Stimulated activated CD8-positive, alpha-beta memory T cell treated with anti-CD3 and anti-CD28 coated beads, Interleukin-2, amount 100 ng/mL, for 48 hours (primary cell): ENCODE data around the gene FCRL6.
A peak's percentile ranks its signal among the peaks of the same experiment; 100 is the strongest.

ENCODE experiments used
- DNase-seq, 2 donors: peaks; one replicate each; pipeline ENCODE4 v3.0.0-alpha.2; 2020; ENCODE audit warnings: low read depth in 2 of 2

FCRL6 gene

GRCh38 chr1:159799446-159799985 is 2.6 kb upstream of the FCRL6 start:
- DNase-seq: no peak

GRCh38 chr1:159800177-159800930 is 1.8 kb upstream of the FCRL6 start:
- DNase-seq: peak in 1 of 2 donors; percentile 4

DNA sequence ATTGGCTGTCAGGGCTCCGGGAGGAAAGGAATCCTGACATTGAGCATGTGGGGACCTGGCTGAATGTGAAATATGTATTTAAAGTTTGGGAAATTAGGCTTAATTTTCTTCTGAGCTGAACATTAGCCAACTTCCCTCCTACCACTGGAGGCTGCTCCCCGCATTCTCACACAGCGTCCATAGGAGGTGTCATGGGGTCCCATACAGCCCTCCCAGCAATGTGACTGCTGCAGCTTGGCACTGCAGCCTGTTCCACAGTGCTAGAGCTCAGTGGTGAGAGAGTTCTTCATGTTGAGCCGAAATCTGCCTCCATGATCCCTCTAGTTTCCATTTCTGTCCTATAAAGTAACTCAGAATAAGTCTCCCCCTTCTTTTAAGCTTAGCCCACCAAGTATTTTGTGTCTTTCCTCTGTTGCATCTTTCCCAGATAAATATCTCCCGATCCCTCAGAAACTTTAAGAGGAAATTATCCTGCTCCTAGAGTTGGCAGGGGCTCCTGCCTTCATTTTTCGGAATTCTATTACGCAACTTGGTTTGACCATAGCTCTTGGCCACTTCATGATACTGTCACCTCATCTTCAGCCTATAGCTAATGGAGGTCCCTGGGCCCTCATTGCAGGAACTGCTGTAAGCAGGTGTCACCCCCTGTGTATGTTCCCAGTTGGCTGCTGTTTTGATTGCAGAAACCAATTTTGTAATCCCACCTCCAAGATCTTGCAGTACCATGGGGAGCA is 2.0 kb downstream of the FCRL6 start:
- no peak for DNase-seq

DNA sequence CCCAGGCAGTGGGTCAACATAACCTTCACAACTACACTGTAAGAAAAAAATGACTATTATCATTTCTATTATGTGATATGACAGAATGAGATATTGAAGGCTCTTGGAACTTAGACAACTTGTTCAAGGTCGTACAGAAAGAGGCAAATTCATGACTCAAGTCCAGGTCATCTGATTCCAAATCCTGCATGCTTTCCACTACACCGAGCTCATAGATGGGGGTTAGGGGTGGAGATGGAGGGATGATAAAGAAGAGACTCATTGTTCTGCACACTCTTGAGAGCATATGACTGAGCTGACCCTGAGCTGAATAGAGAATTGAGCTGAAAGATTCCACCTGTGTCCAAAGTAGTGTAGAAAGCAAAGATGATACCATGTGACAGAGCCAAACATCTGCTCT is 2.8 kb downstream of the FCRL6 start:
- no peak for DNase-seq

GRCh38 chr1:159815926-159816325 is 13.8 kb downstream of the FCRL6 start:
- no peak for DNase-seq

DNA sequence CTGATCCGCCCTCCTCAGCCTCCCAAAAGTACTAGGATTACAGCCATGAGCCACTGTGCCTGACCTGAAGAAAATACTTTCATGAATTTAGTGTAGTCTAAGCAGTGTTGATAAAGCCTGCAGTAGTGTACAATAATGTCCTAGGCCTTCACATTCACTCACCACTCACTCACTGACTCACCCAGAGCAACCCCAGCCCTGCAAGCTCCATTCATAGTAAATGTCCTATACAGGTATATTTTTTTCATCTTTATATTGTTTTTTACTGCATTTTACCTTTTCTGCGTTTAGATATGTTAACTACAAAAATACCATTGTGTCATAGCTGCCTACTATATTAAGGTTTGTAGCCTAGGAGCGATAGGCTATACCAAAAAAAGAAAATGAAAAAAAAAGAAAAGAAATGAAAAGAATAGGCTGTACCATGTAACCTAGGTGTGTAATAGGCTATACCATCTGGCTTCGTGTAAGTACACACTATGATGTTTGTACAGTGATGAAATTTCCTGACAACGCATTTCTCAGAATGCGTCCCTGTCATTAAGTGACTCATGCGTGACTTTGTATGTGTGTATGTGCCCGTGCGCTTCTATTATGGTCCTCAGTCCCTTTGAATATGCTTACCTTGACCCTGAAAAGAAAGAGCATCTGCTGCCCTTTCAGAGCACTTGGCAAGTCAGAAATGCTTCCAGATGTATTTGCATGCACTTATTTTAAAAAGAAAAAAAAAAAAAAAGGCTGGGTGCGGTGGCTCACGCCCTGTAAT is 15.3 kb downstream of the FCRL6 start:
- DNase-seq: no peak

DNA sequence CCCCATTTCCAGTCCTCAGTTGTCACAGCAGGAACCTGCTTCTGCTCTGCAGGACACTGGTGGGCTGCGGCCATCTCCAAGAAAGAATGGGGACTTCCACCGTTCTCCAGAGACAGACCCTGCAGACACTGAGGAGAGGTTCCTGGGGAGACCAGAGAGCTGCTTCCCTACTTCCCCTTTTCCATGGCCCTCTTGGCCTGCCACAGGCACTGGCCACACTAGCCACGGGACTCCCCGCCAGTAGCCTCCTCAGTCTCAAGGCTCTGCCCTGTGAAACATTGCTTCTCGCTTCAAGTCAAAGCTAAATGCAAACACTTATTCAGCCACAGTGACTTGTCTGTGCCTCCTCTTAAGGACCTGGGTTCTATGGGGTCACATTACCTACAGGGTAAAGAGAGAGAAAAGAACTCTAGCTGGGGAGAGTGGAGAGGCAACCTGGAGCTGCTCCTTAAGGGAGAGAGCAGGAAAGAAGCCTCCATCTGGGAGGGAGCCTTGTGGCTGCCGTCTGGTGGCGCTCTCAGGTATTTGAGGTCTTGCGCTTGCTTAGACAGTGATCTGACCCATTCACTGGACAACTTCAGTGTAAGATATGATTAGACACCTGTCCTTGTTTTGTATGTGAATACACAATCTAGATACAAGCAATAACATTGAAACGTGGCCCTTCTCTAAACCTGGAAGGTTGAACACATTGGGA is 19.2 kb downstream of the FCRL6 start:
- DNase-seq: no peak

DNA sequence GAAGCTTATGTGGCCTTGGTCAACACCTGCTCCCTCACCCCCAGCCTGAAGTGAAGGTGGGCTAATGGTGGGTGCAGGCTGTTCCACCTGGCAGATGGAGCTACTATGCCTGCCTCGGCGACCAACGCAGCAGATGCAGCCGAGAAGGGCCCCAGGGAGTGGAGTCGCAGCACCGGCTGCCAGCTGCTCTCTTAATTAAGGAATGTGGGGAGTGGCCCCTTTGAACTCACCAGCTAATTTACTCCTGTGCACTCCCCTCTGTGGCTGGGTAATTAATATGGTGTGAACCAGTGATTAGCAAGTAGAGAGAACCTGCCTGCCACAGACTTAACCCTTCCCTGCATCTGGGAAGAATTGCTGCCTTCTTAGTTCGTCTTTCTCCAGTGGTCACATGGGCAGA is 21.2 kb downstream of the FCRL6 start:
- no peak for DNase-seq

DNA sequence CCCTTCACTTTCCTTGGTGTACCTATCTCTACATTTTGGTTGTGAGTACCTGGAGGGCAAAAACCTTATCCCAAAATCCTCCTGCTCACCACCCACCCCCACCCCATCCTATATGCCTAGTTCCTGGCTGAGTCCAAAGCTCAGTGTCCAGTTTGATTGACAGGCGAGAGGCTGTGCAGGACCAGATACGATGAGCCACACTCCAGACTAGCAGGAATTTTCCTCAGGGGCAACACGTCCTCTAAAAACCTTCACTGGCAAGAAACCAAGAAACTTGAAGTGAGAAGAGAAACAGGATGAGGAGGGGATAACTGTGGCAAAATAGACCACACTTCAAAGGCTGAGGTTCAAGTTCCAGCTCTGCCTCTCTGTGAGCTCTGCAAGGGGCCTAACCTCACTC is 23.4 kb downstream of the FCRL6 start:
- no peak for DNase-seq

- DNase-seq: peak; percentile 35 to 47
Observed at GRCh38 chr1:159826441-159827101, 24.4 kb downstream of the FCRL6 start, which contains the start of gene SLAMF8. Gene SLAMF8 (plus strand): TSS chr1:159826873. CDS start chr1:159826899, 26 bp downstream.

- DNase-seq: no peak
Observed at GRCh38 chr1:159827102-159827490, 24.9 kb downstream of the FCRL6 start.

GRCh38 chr1:159827549-159827948 is 25.4 kb downstream of the FCRL6 start:
- DNase-seq: no peak

DNA sequence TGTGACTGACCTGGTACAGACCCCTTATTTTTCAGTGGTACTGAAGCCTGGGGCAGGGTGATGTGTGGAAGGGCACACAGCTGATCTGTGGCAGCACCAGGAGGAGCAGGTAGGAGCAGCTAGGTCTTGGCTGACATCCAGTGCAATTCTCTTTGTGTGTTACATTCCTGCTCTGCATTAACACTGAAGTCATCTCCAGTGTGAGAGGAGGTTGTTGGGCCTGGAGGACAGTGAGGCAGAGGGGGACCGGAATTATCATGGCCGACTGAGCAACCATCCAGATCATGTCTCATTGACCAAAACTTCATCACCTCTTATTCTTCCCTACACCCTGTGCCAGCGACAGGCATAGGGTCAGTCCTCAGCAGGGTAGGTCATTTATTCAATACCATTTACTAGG is 26.0 kb downstream of the FCRL6 start:
- DNase-seq: no peak

- no peak for DNase-seq
Observed at GRCh38 chr1:159828581-159829272, 26.6 kb downstream of the FCRL6 start.

DNA sequence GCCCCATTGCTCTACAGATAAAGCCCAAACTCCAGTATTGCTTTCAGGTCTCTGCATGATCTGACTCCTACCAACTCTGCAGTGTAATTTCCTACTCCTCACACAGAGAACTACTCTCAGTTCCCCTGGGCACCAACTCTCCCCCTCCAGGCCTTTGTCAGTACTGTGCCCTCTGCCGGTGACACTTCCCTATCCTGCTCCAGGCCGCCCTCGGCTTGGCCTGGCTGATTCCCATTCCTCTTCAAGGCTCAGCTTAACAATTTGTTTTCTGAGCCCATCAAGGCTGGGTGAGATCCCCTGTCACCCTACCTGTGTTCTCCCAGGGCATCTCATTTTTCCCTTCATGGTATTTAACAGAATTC is 27.1 kb downstream of the FCRL6 start:
- DNase-seq: no peak

GRCh38 chr1:159829822-159830465 is 27.8 kb downstream of the FCRL6 start:
- DNase-seq: no peak

DNA sequence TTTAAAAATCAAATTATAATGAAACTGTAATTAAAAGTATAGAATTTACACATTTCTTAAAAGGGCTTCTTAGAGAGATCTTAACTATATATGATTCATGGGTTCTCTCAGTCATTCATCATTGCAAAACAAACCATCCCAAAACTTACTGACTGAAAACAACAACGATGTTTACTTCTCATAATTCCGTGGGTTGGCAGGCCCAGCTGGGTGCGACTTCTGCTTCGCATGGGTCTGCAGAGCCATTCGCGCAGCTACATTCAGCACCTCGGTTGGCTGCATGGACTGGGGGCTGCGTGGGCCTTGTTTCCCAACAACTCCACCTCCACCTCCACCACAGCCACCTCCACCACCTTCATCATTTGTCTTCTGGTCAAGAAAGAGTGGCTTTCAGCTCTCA is 28.6 kb downstream of the FCRL6 start:
- DNase-seq: no peak

DNA sequence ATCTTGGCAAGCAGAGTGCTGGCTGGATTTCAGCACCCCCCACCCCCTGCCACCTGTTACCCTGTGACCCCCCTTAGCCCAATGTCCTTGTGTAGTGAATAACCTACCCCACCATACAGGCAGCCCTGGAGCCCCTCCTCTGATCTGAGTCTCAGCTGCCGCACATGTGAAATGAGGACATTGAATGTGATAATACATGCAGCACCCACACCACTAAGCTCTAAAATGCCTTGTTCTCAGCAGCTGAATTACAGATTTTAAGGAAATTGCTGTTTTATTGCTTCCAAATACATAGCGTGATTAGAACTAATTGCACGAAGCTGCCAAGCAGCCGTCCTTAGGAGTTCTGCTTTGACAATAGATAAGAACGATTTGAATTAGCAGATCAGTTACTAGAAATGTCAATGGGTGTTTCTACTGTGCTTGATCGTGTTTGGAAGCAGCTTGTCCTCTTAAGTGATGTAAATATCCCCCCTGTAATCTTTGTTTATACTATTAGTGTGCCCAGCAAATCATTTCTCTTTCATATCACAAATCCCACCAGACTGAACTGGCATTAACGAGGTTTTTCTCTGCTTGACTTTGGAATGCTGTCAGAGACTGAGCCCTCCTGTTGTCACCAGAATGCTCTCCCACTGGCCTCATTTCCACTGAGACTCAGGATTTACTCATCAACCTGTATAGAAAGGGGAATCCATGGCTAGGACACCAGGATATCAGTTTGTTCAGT is 29.4 kb downstream of the FCRL6 start:
- no peak for DNase-seq

DNA sequence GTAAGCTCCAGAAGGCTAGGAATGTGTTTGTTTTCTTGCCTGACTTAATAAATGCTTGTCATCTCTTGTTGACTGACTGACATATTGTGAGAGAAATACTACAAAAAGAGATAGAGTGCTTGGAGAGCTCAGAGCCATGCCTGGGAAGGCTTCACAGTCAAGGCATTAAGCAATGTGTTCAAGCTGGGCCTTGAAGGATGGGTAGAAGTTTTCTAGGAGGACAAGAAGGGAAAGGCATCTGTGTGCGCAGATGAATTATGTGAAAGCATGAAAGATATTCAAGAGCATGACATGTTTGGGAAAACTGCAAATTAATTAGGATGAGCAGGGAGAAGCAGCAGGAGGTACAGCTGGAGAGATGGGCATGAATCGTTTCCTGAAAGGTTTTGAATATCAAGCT is 30.1 kb downstream of the FCRL6 start:
- DNase-seq: no peak
